ENCODE data around the gene SPIRE1. TPM values are rescaled to one million over a fixed set of nuclear protein-coding genes. Genes with fewer than 3 reads are reported as not detected.
"Not testable (repeated sequence)": the region's sequence is repeated elsewhere in the genome, so short reads cannot be mapped to it uniquely, and the experiment has no call there.

The SPIRE1 gene
- total RNA-seq, 1 donor from 2014 or later, result 6.5 TPM

GRCh38 chr18:12422936-12423335 lies 235.0 kb downstream of the SPIRE1 start:
- intact Hi-C loops (cut with micrococcal nuclease), result no loop called here

GRCh38 chr18:12421732-12422131 lies 236.2 kb downstream of the SPIRE1 start:
- intact Hi-C loops (cut with micrococcal nuclease), result no loop called here

- intact Hi-C loops (cut with micrococcal nuclease), result no loop called here
These were observed 237.0 kb downstream of the SPIRE1 start for GRCh38 chr18:12420821-12421421.

- intact Hi-C loops (cut with micrococcal nuclease), result no loop called here
These were observed 240.2 kb downstream of the SPIRE1 start for GRCh38 chr18:12417687-12418086.

GRCh38 chr18:12416098-12416729 lies 241.7 kb downstream of the SPIRE1 start:
- intact Hi-C loops (cut with micrococcal nuclease), result no loop called here

GRCh38 chr18:12411456-12411855 lies 246.5 kb downstream of the SPIRE1 start:
- intact Hi-C loops (cut with micrococcal nuclease), result no loop called here

GRCh38 chr18:12410747-12411146 lies 247.2 kb downstream of the SPIRE1 start:
- intact Hi-C loops (cut with micrococcal nuclease), result not testable (repeated sequence)

GRCh38 chr18:12410081-12410481 lies 247.8 kb downstream of the SPIRE1 start:
- intact Hi-C loops (cut with micrococcal nuclease), result no loop called here

- intact Hi-C loops (cut with micrococcal nuclease), result loop anchor here (5.0 to 10.0 kb wide), 2 partner anchors 135 to 248 kb away; partner anchors contain the start of gene SPIRE1
These were observed 248.4 kb downstream of the SPIRE1 start for GRCh38 chr18:12409469-12409868.

GRCh38 chr18:12408247-12408869 lies 249.5 kb downstream of the SPIRE1 start:
- intact Hi-C loops (cut with micrococcal nuclease), result loop anchor here (5.0 to 10.0 kb wide), 2 partner anchors 136 to 249 kb away; partner anchors contain the start of gene SPIRE1

- intact Hi-C loops (cut with micrococcal nuclease), result loop anchor here (1.0 to 10.0 kb wide), 4 partner anchors 13 to 251 kb away; partner anchors contain the start of genes AFG3L2 and SPIRE1
These were observed 251.4 kb downstream of the SPIRE1 start for GRCh38 chr18:12406371-12407111.

- intact Hi-C loops (cut with micrococcal nuclease), result loop anchor here (5.0 to 10.0 kb wide), 2 partner anchors 140 to 252 kb away; partner anchors contain the start of gene SPIRE1
These were observed 252.8 kb downstream of the SPIRE1 start for GRCh38 chr18:12405066-12405465.

- intact Hi-C loops (cut with micrococcal nuclease), result loop anchor here (10.0 kb wide), 1 partner anchor 141 kb away; no protein-coding TSS in a partner anchor
These were observed 254.1 kb downstream of the SPIRE1 start for GRCh38 chr18:12403601-12404506.

- intact Hi-C loops (cut with micrococcal nuclease), result loop anchor here (10.0 kb wide), 1 partner anchor 143 kb away; no protein-coding TSS in a partner anchor
These were observed 256.0 kb downstream of the SPIRE1 start for GRCh38 chr18:12401881-12402280.

GRCh38 chr18:12399231-12399630 lies 258.7 kb downstream of the SPIRE1 start:
- intact Hi-C loops (cut with micrococcal nuclease), result loop anchor here (10.0 kb wide), 1 partner anchor 126 kb away; no protein-coding TSS in a partner anchor

GRCh38 chr18:12398625-12399024 lies 259.3 kb downstream of the SPIRE1 start:
- intact Hi-C loops (cut with micrococcal nuclease), result loop anchor here (10.0 kb wide), 1 partner anchor 126 kb away; no protein-coding TSS in a partner anchor

- intact Hi-C loops (cut with micrococcal nuclease), result loop anchor here (10.0 kb wide), 1 partner anchor 127 kb away; no protein-coding TSS in a partner anchor
These were observed 260.1 kb downstream of the SPIRE1 start for GRCh38 chr18:12397793-12398192.

- intact Hi-C loops (cut with micrococcal nuclease), result loop anchor here (10.0 kb wide), 1 partner anchor 128 kb away; no protein-coding TSS in a partner anchor
These were observed 260.7 kb downstream of the SPIRE1 start for GRCh38 chr18:12397254-12397653.
